ENCODE measurements around the gene SMAD3.

DNA sequence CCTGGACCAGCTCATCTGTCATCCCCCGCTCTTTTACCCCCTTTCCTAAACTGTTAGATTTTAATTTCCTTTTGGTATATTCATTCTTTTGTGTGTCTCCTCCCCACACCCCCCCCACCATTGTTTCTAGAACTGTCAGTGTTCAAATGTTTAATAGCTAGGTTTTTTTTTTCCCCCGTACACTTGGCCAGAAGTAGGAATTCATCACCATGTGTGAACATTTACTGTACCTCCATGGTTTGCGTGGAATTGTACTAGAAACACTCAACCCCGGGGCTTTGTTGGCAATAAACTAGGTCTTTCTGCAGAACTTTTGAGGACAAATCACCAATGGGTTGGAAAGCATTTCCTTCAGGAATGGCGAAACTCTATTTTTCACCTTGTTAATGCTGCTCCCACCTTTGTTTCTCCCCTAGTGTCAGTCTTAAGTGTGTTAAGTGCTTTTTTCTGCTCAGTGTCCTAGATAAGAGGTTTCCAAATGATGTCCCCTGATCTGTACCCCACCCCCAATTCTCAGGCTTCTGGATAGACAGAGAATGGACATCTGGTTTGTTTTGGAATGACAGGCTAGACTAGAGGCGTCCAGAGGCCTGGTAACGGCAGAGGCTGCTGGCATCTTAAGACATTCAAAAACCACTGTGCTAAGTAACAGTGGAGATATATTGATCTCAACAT, 76.8 kb downstream of the SMAD3 start:
- TF ChIP-seq, protein P1, sequence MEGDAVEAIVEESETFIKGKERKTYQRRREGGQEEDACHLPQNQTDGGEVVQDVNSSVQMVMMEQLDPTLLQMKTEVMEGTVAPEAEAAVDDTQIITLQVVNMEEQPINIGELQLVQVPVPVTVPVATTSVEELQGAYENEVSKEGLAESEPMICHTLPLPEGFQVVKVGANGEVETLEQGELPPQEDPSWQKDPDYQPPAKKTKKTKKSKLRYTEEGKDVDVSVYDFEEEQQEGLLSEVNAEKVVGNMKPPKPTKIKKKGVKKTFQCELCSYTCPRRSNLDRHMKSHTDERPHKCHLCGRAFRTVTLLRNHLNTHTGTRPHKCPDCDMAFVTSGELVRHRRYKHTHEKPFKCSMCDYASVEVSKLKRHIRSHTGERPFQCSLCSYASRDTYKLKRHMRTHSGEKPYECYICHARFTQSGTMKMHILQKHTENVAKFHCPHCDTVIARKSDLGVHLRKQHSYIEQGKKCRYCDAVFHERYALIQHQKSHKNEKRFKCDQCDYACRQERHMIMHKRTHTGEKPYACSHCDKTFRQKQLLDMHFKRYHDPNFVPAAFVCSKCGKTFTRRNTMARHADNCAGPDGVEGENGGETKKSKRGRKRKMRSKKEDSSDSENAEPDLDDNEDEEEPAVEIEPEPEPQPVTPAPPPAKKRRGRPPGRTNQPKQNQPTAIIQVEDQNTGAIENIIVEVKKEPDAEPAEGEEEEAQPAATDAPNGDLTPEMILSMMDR (IDR thresholded peaks at IDR 0.05), result no peak
- no peak for TF ChIP-seq EZH2 (IDR thresholded peaks at IDR 0.05)
